ENCODE results near the gene BCORL1. TPM values are rescaled to one million over a fixed set of nuclear protein-coding genes. Genes with fewer than 3 reads are reported as not detected.

BCORL1 gene
- total and polyA plus RNA-seq, 2 donors (not counting 1 experiment from before 2014, with no cell fraction given) = 1.9 to 14.3 TPM

- Histone ChIP-seq H3K9ac (ENCODE audit: low read length) (peak overlapping the region; percentile 67), H3K4me2 (replicated peaks; ENCODE audit: low read depth, low read length, poor library complexity, severe bottlenecking) (peak overlapping the region; percentile 92), H3K4me1 (ENCODE audit: control insufficient read depth in 2 of 2, insufficient read depth in 2 of 2, low read length in 2 of 2) (peaks cover 4 to 7% of the 10 kb centered on the region in 2 donors), H3K27me3 (replicated peaks in 1 of 4; ENCODE audit: control extremely low read depth in 1 of 4, control insufficient read depth in 3 of 4, insufficient read depth in 4 of 4, low read length in 3 of 4) (no peaks in the 10 kb centered on the region), H2AFZ (ENCODE audit: insufficient read depth, low read depth, low read length, poor library complexity, severe bottlenecking) (peak overlapping the region; percentile 69), H3K4me3 (ENCODE audit: control extremely low read depth in 1 of 5, extremely low read depth in 1 of 5, insufficient read depth in 1 of 5, low read depth in 2 of 5, low read length in 4 of 5) (peak overlapping the region in 2 of 5 experiments; percentile 31 to 62), H3K79me2 (ENCODE audit: control insufficient read depth, insufficient read depth, low read length) (peaks cover 8% of the 10 kb centered on the region), H3K27ac (ENCODE audit: low read length in 2 of 2) (no peak overlapping the region), H3K36me3 (replicated peaks in 1 of 2; ENCODE audit: control extremely low read depth in 1 of 2, control insufficient read depth in 1 of 2, extremely low read depth in 1 of 2, insufficient read depth in 2 of 2, low read length in 1 of 2) (no peaks in the 10 kb centered on the region), H3K9me3 (ENCODE audit: control extremely low read depth in 1 of 3, control insufficient read depth in 2 of 3, insufficient read depth in 1 of 3, low read length in 2 of 3) (no peaks in the 10 kb centered on the region), H4K20me1 (ENCODE audit: control insufficient read depth, insufficient read depth, low read length, poor library complexity, severe bottlenecking) (no peaks in the 10 kb centered on the region)
- H3K4me1 Mint-ChIP-seq = peaks cover 10% of the 10 kb centered on the region
- TF ChIP-seq EZH2 (IDR thresholded peaks at IDR 0.05; ENCODE audit: borderline replicate concordance, insufficient read depth, low read depth, low read length, poor library complexity, severe bottlenecking) = no peak
- TF ChIP-seq, protein P1, sequence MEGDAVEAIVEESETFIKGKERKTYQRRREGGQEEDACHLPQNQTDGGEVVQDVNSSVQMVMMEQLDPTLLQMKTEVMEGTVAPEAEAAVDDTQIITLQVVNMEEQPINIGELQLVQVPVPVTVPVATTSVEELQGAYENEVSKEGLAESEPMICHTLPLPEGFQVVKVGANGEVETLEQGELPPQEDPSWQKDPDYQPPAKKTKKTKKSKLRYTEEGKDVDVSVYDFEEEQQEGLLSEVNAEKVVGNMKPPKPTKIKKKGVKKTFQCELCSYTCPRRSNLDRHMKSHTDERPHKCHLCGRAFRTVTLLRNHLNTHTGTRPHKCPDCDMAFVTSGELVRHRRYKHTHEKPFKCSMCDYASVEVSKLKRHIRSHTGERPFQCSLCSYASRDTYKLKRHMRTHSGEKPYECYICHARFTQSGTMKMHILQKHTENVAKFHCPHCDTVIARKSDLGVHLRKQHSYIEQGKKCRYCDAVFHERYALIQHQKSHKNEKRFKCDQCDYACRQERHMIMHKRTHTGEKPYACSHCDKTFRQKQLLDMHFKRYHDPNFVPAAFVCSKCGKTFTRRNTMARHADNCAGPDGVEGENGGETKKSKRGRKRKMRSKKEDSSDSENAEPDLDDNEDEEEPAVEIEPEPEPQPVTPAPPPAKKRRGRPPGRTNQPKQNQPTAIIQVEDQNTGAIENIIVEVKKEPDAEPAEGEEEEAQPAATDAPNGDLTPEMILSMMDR (IDR thresholded peaks at IDR 0.05) = no peak
- no peaks in the 10 kb centered on the region for H3K27me3 Mint-ChIP-seq
- peak overlapping the region; percentile 52 for H3K4me3 Mint-ChIP-seq
- H3K9me3 Mint-ChIP-seq (ENCODE audit: insufficient read depth) = no peaks in the 10 kb centered on the region
- intact Hi-C loops (cut with micrococcal nuclease) = loop anchor here (5.0 kb wide), 2 partner anchors 138 to 303 kb away; partner anchors contain the start of gene ZDHHC9
- ATAC-seq (ENCODE audit: low read depth) = no peak
- ChIA-PET POLR2A (no interaction called here), CTCF (no interaction called here)
- peak; percentile 49 for DNase-seq
- 0% methylated on average over 11 of the region's 32 CpGs for WGBS (ENCODE audit: insufficient coverage)
- no peak overlapping the region for H3K27ac Mint-ChIP-seq
Observed at GRCh38 chrX:129980001-129980401, 2.4 kb upstream of the BCORL1 start.

DNA sequence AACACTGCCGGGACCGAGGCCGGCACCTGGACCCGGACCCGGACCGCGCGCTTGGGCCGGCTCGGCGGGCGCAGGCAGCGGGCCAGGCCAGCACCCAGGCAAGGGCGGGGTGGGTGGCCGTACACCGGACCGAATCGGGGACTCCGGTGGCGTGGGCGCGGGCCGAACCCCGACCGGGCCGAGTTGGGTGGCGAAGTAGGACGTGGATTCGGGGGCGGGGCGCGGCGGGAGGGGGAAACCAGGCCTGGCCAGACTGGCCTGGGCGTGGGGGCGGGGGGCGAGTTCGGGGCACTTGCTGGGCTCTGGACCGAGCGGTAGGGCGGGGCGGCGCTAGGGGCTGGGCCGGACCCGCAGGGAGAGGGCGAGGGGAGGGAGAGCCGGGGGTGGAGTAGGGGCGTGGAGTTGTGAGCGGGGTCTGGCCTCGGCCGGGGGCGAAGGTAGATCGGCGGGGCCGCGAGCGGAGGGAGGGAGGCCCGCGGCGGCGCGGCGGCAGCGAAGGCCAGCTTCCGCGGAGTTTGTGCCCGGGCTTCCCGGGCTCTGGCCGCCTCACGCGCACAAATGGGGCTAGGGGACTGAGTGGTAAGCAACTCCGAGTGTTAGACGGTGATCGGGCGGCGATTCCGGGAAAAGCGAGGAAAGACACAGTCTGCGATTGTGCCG lies 1.8 kb upstream of the BCORL1 start:
- H3K4me1 ChIP-seq (ENCODE audit: control insufficient read depth in 2 of 2, insufficient read depth in 2 of 2, low read length in 2 of 2) = peaks cover 5 to 7% of the 10 kb centered on the region in 2 donors
- Mint-ChIP-seq H3K27me3 (no peaks in the 10 kb centered on the region), H3K4me1 (peaks cover 15% of the 10 kb centered on the region), H3K4me3 (no peak overlapping the region), H3K27ac (no peak overlapping the region), H3K9me3 (ENCODE audit: insufficient read depth) (no peaks in the 10 kb centered on the region)
- H2AFZ ChIP-seq (ENCODE audit: insufficient read depth, low read depth, low read length, poor library complexity, severe bottlenecking) = peak overlapping the region; percentile 69
- peaks cover 11% of the 10 kb centered on the region for H3K79me2 ChIP-seq (ENCODE audit: control insufficient read depth, insufficient read depth, low read length)
- no peaks in the 10 kb centered on the region for H3K9me3 ChIP-seq (ENCODE audit: control extremely low read depth in 1 of 3, control insufficient read depth in 2 of 3, insufficient read depth in 1 of 3, low read length in 2 of 3)
- intact Hi-C loops (cut with micrococcal nuclease) = loop anchor here (5.0 kb wide), 2 partner anchors 138 to 303 kb away; partner anchors contain the start of gene ZDHHC9
- under 1% methylated on average over 45 of the region's 79 CpGs for WGBS (ENCODE audit: insufficient coverage)
- peak overlapping the region in 2 of 5 experiments; percentile 57 to 62 for H3K4me3 ChIP-seq (ENCODE audit: control extremely low read depth in 1 of 5, extremely low read depth in 1 of 5, insufficient read depth in 1 of 5, low read depth in 2 of 5, low read length in 4 of 5)
- no peaks in the 10 kb centered on the region for H3K36me3 ChIP-seq (replicated peaks in 1 of 2; ENCODE audit: control extremely low read depth in 1 of 2, control insufficient read depth in 1 of 2, extremely low read depth in 1 of 2, insufficient read depth in 2 of 2, low read length in 1 of 2)
- H3K27ac ChIP-seq (ENCODE audit: low read length in 2 of 2) = no peak overlapping the region
- CTCF ChIA-PET = interaction anchor here (0.7 kb wide), 1 partner anchor 103 kb away, joined by 4 read pairs; no protein-coding TSS in a partner anchor
- POLR2A ChIA-PET = interaction anchor here (0.9 kb wide), 1 partner anchor 49 kb away, joined by 4 read pairs; no protein-coding TSS in a partner anchor
- peak overlapping the region; percentile 67 for H3K9ac ChIP-seq (ENCODE audit: low read length)
- DNase-seq (peak; percentile 27), ATAC-seq (ENCODE audit: low read depth) (no peak)
- peak overlapping the region; percentile 92 for H3K4me2 ChIP-seq (replicated peaks; ENCODE audit: low read depth, low read length, poor library complexity, severe bottlenecking)
- no peak for TF ChIP-seq EZH2 (IDR thresholded peaks at IDR 0.05; ENCODE audit: borderline replicate concordance, insufficient read depth, low read depth, low read length, poor library complexity, severe bottlenecking)
- TF ChIP-seq, protein P1 (IDR thresholded peaks at IDR 0.05) = no peak
- H4K20me1 ChIP-seq (ENCODE audit: control insufficient read depth, insufficient read depth, low read length, poor library complexity, severe bottlenecking) = no peaks in the 10 kb centered on the region
- no peaks in the 10 kb centered on the region for H3K27me3 ChIP-seq (replicated peaks in 1 of 4; ENCODE audit: control extremely low read depth in 1 of 4, control insufficient read depth in 3 of 4, insufficient read depth in 4 of 4, low read length in 3 of 4)

Measured in B cell (primary cell).